HepG2 (cell line): ENCODE data around the gene GOT1. TPM values are rescaled to one million over a fixed set of nuclear protein-coding genes. Genes with fewer than 3 reads are reported as not detected.

Experiments
- ATAC-seq: fragments of 200-7000 bp; cut with Tn5 transposase; 3 replicates; pipeline ENCODE4 v1.9.1; 2020; ENCODE audit warnings: mild to moderate bottlenecking, moderate library complexity
- BruUV-seq: library from RNA; stranded (reverse); fragments of 400-500 nt; replicated peaks from 2 replicates; lab custom pipeline; 2021; lab: Mats Ljungman, UMichigan
- CTCF ChIA-PET: fragments of 300-600 bp; formaldehyde crosslinking; extraction: SDS; loops from one replicate; lab custom pipeline; 2021; ENCODE audit warnings: low total read pairs, inconsistent platforms, low intra/inter-chr PET ratio; lab: Yijun Ruan, JAX
- POLR2A ChIA-PET: fragments of 350-600 bp; sonication (Branson Sonifier 250); formaldehyde crosslinking; loops from one replicate; lab custom pipeline; 2020; ENCODE audit warnings: antibody characterized with exemption, inconsistent platforms; lab: Yijun Ruan, JAX
- DNase-seq: peaks from one replicate; pipeline ENCODE4 v3.0.0-alpha.2; 2015; ENCODE audit warnings: low spot score
- FAIRE-seq: peaks from 3 replicates; lab custom pipeline; 2011; peaks lifted over from hg19 to GRCh38; lab: Jason Lieb, UNC
- H2AFZ ChIP-seq: one replicate; pipeline ENCODE4 v1.6.1; 2011; ENCODE audit warnings: low read length, inconsistent platforms
- H3K27ac ChIP-seq: fragments of 300-600 bp; 3 replicates; pipeline ENCODE4 v1.8.0; 2011; ENCODE audit warnings: mixed run types, mild to moderate bottlenecking, mixed read lengths, low read length, inconsistent platforms; ENCODE audit not compliant: insufficient read depth; ENCODE audit errors: extremely low read length
- H3K27me3 ChIP-seq, 2 experiments: fragments of 200-600 bp in 1 of 2; 2 replicates in 1 of 2; 3 replicates in 1 of 2; pipeline versions ENCODE4 v1.6.0 to v1.8.0; 2011; ENCODE audit warnings: low read length in 2 of 2, mild to moderate bottlenecking in 2 of 2, moderate library complexity in 2 of 2, inconsistent platforms in 1 of 2; ENCODE audit not compliant: insufficient read depth in 2 of 2, control insufficient read depth in 1 of 2
- H3K36me3 ChIP-seq, 2 experiments: fragments of 200-600 bp in 1 of 2; replicated peaks in 1 of 2; 2 replicates in 1 of 2; 3 replicates in 1 of 2; pipeline versions ENCODE4 v1.5.1 to v1.8.0; 2011; ENCODE audit warnings: low read length in 2 of 2, inconsistent platforms in 1 of 2; ENCODE audit not compliant: insufficient read depth in 2 of 2, control insufficient read depth in 1 of 2
- H3K4me1 ChIP-seq: 2 replicates; pipeline ENCODE4 v1.5.1; 2012; ENCODE audit warnings: low read length, inconsistent platforms; ENCODE audit not compliant: insufficient read depth
- H3K4me2 ChIP-seq: 2 replicates; pipeline ENCODE4 v1.6.0; 2011; ENCODE audit warnings: low read depth, low read length, inconsistent platforms
- H3K4me3 ChIP-seq, 3 experiments: fragments of 200-600 bp in 1 of 3; sonication (generic), shearing (Covaris generic) in 1 of 3; replicated peaks in 1 of 3; 2 replicates each; pipeline ENCODE4 v1.5.1; 2011 to 2016; ENCODE audit warnings: low read length in 3 of 3, inconsistent platforms in 2 of 3, low read depth in 2 of 3, mild to moderate bottlenecking in 2 of 3, control low read depth in 1 of 3, mixed read lengths in 1 of 3; ENCODE audit not compliant: insufficient read depth in 1 of 3
- H3K79me2 ChIP-seq: one replicate; pipeline ENCODE4 v1.6.1; 2011; ENCODE audit warnings: low read length, inconsistent platforms; ENCODE audit not compliant: insufficient read depth
- H3K9ac ChIP-seq: 2 replicates; pipeline ENCODE4 v1.6.0; 2011; ENCODE audit warnings: mild to moderate bottlenecking, low read depth, low read length, inconsistent platforms; ENCODE audit not compliant: insufficient read depth
- H3K9me3 ChIP-seq: 2 replicates; pipeline ENCODE4 v1.5.1; 2012; ENCODE audit warnings: mild to moderate bottlenecking, low read length
- H4K20me1 ChIP-seq: 2 replicates; pipeline ENCODE4 v1.6.0; 2011; ENCODE audit warnings: inconsistent platforms, mild to moderate bottlenecking, low read length, moderate library complexity; ENCODE audit not compliant: insufficient read depth
- RXRB ChIP-seq: IDR thresholded peaks from 2 replicates; pipeline ENCODE4 v1.6.1; 2016; ENCODE audit warnings: borderline replicate concordance, missing genetic modification reagents, missing compliant biosample characterization
- THAP11 ChIP-seq: IDR thresholded peaks from 2 replicates; pipeline ENCODE4 v1.6.1; 2016; ENCODE audit warnings: missing biosample characterization, missing genetic modification reagents
- ZGPAT ChIP-seq: IDR thresholded peaks from 2 replicates; pipeline ENCODE4 v1.6.1; 2016; ENCODE audit warnings: mild to moderate bottlenecking
- ZNF7 ChIP-seq: IDR thresholded peaks from 2 replicates; pipeline ENCODE4 v1.6.1; 2016; ENCODE audit warnings: missing biosample characterization, missing genetic modification reagents
- ZNF768 ChIP-seq: sonication (generic); formaldehyde crosslinking; IDR thresholded peaks from 2 replicates; pipeline ENCODE4 v1.4.0; 2020; ENCODE audit warnings: missing genetic modification reagents
- WGBS: methylation state at CpG from one replicate; pipeline ENCODE4 v1.1.6; 2017; ENCODE audit warnings: low lambda C conversion rate; 5-methylcytosine and 5-hydroxymethylcytosine counted together
- in situ Hi-C: cut with HindIII; loops from 2 replicates; pipeline ENCODE4 v1.10.0; 2017; ENCODE audit warnings: low pct_unique_long_range_greater_than_20kb; ENCODE audit not compliant: extremely low pct_ligation_motif_present
- intact Hi-C: fragments of 100-400 bp; cut with micrococcal nuclease; formaldehyde crosslinking; loops from one replicate; pipeline ENCODE4 v1.10.0; 2022; ENCODE audit not compliant: unreplicated experiment
- polyA plus RNA-seq, 8 experiments: library from polyadenylated mRNA; depleted of rRNA in 3 of 8; stranded (reverse) in 7 of 8; unstranded in 1 of 8; fragments of >200 nt; fragmentation: Illumina TruSeq in 4 of 8; extraction: Trizol in 4 of 8; gene quantifications; 2 replicates each; pipeline versions ENCODE4 v1.2.1 to v1.2.3, GENCODE V29; 2011 to 2016; ENCODE audit warnings: low read depth in 4 of 8, missing spikeins in 1 of 8, mixed read lengths in 1 of 8; ENCODE audit not compliant: insufficient read depth in 1 of 8
- total RNA-seq, 5 experiments: library from RNA; depleted of rRNA; stranded (reverse); fragments of >200 nt; fragmentation: Illumina TruSeq; extraction: Trizol; gene quantifications; 2 replicates each; pipeline ENCODE4 v1.2.3, GENCODE V29; 2016; ENCODE audit warnings: low read depth in 1 of 5

GOT1 gene
- total and polyA plus RNA-seq, 2 of the 13 experiments (the other 11 are each of a cell fraction or from before 2014, with no cell fraction given), result 81.2 to 102 TPM

- no peak for TF ChIP-seq RXRB
- peak; percentile 30; the same call in 1 of the 2 replicates for TF ChIP-seq THAP11 (CRISPR knock-in tag)
- peak; percentile 26; the same call in 1 of the 2 replicates for TF ChIP-seq ZGPAT (CRISPR knock-in tag)
- TF ChIP-seq, all 625 proteins: peak for 61
Measured at GRCh38 chr10:99450624-99451498, 20.4 kb upstream of the GOT1 start (continued).

GRCh38 chr10:99450156-99450555, 19.7 kb upstream of the GOT1 start:
- ATAC-seq, result peak; percentile 13; the same call in 1 of the 3 replicates
- Histone ChIP-seq H3K9me3 (no peaks in the 10 kb centered on the region), H3K9ac (no peak overlapping the region), H3K4me2 (peak overlapping the region; percentile 59), H3K79me2 (no peaks in the 10 kb centered on the region), H3K27ac (no peak overlapping the region), H3K36me3 (no peaks in the 10 kb centered on the region), H2AFZ (no peak overlapping the region), H3K27me3 (peaks cover 2 to 30% of the 10 kb centered on the region in 2 experiments), H4K20me1 (no peaks in the 10 kb centered on the region), H3K4me3 (peak overlapping the region in 1 of 3 experiments; percentile 39; a peak in 1 of 6 replicates), H3K4me1 (peaks cover 33% of the 10 kb centered on the region)
- FAIRE-seq, result no peak
- DNase-seq, result no peak
- ChIA-PET POLR2A (interaction anchor here (1.3 kb wide), 2 partner anchors 20 to 22 kb away, joined by 3 to 5 read pairs; partner anchors contain the start of gene GOT1), CTCF (no interaction called here)
- TF ChIP-seq ZNF7 (CRISPR knock-in tag), result peak; percentile 53; the same call in 1 of the 2 replicates
- TF ChIP-seq ZNF768 (CRISPR knock-in tag), result no peak
- intact Hi-C loops, result no loop called here
- in situ Hi-C loops, result no loop called here
- WGBS, result 11% methylated on average over 5 of the region's 5 CpGs
- BruUV-seq, result no TSS peak
